Ectodermal cell (in vitro differentiated cells): ENCODE measurements around the gene CLASP1.

Source experiments
- H3K27ac ChIP-seq: 2 replicates; pipeline ENCODE4 v1.7.0; 2013; ENCODE audit warnings: mild to moderate bottlenecking, low read depth, low read length; ENCODE audit not compliant: insufficient read depth, poor library complexity, severe bottlenecking
- H3K27me3 ChIP-seq: 2 replicates; pipeline ENCODE4 v1.7.0; 2013; ENCODE audit warnings: mild to moderate bottlenecking, low read length; ENCODE audit not compliant: insufficient read depth, control insufficient read depth, poor library complexity, severe bottlenecking
- H3K36me3 ChIP-seq: one replicate; pipeline ENCODE4 v1.7.0; 2013; ENCODE audit warnings: low read length; ENCODE audit not compliant: control insufficient read depth, insufficient read depth
- H3K4me1 ChIP-seq: one replicate; pipeline ENCODE4 v1.7.0; 2013; ENCODE audit warnings: low read length; ENCODE audit not compliant: control insufficient read depth, insufficient read depth
- H3K4me3 ChIP-seq: 2 replicates; pipeline ENCODE4 v1.7.0; 2013; ENCODE audit warnings: low read depth, low read length, control low read depth; ENCODE audit not compliant: insufficient read depth
- H3K9me3 ChIP-seq: 2 replicates; pipeline ENCODE4 v1.7.0; 2013; ENCODE audit warnings: mild to moderate bottlenecking, low read length, moderate library complexity; ENCODE audit not compliant: control insufficient read depth
- WGBS, 2 experiments: methylation state at CpG; one replicate each; pipeline ENCODE4 v1.1.7; 2013; ENCODE audit warnings: missing lambda C conversion rate in 2 of 2; 5-methylcytosine and 5-hydroxymethylcytosine counted together

CLASP1 gene

DNA sequence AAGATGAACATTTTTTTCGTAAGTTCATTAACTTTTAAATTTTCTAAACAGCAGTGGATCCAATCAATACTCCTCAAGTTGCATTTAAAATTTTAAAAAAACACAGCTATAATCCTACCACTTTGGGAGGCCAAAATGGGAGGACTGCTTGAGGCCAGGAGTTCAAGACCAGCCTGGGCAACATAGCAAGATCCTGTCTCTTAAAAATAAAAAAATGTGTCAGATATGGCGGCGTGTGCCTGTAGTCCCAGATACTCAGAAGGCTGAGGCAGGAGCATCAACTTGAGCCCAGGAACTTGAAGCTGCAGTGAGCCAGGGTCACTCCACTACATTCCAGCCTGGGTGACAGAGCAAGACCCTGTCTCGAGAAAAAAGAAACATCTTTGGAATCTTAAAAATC lies 178.3 kb downstream of the CLASP1 start:
- peaks cover 23% of the 10 kb centered on the region for H3K36me3 ChIP-seq
- no peaks in the 10 kb centered on the region for H3K9me3 ChIP-seq
- no peak overlapping the region for H3K4me3 ChIP-seq
- H3K27ac ChIP-seq = no peak overlapping the region
- no peaks in the 10 kb centered on the region for H3K27me3 ChIP-seq
- WGBS, 2 experiments = 93 to 95% methylated on average over 4 of the region's 4 CpGs
- H3K4me1 ChIP-seq = peaks cover 26% of the 10 kb centered on the region

- peaks cover 18% of the 10 kb centered on the region for H3K4me1 ChIP-seq
- 95 to 96% methylated on average over 3 of the region's 3 CpGs for WGBS, 2 experiments
- peaks cover 23% of the 10 kb centered on the region for H3K36me3 ChIP-seq
- no peaks in the 10 kb centered on the region for H3K27me3 ChIP-seq
- H3K4me3 ChIP-seq = no peak overlapping the region
- H3K9me3 ChIP-seq = no peaks in the 10 kb centered on the region
- no peak overlapping the region for H3K27ac ChIP-seq
Measured at GRCh38 chr2:121469356-121469755, 179.9 kb downstream of the CLASP1 start.

- 93 to 95% methylated on average over 6 of the region's 6 CpGs for WGBS, 2 experiments
- peaks cover 18% of the 10 kb centered on the region for H3K4me1 ChIP-seq
- H3K9me3 ChIP-seq = no peaks in the 10 kb centered on the region
- H3K36me3 ChIP-seq = peaks cover 23% of the 10 kb centered on the region
- no peak overlapping the region for H3K27ac ChIP-seq
- H3K27me3 ChIP-seq = no peaks in the 10 kb centered on the region
- no peak overlapping the region for H3K4me3 ChIP-seq
Measured at GRCh38 chr2:121468936-121469335, 180.3 kb downstream of the CLASP1 start.

DNA sequence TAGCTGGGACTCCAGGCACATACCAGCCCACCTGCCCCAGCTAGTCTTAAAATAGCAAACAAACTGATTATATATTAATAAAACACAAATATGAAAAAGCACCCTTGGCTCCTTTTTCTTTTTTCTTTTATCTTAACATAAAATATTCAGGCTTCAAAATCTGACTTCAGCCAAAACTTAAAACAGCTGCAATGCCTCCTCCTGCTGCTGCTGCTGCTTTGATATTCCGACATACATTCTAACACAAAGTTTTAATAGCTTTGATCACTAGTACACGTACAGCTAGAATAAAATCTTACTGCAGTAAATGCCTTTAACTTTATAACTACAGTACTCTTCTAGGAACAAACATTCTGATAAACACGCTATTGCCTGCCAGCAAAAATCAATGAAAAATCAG lies 190.0 kb downstream of the CLASP1 start:
- H3K27me3 ChIP-seq = no peaks in the 10 kb centered on the region
- no peaks in the 10 kb centered on the region for H3K9me3 ChIP-seq
- H3K36me3 ChIP-seq = peaks cover 21% of the 10 kb centered on the region
- H3K4me1 ChIP-seq = no peaks in the 10 kb centered on the region
- H3K4me3 ChIP-seq = no peak overlapping the region
- H3K27ac ChIP-seq = no peak overlapping the region
- 95 to 99% methylated on average over 3 of the region's 3 CpGs for whole genome bisulfite sequencing, 2 experiments

GRCh38 chr2:121456325-121456724 lies 192.9 kb downstream of the CLASP1 start:
- H3K4me1 ChIP-seq = no peaks in the 10 kb centered on the region
- 98% methylated on average over 3 of the region's 3 CpGs for WGBS, 2 experiments
- H3K36me3 ChIP-seq = peaks cover 16% of the 10 kb centered on the region
- no peak overlapping the region for H3K27ac ChIP-seq
- H3K27me3 ChIP-seq = no peaks in the 10 kb centered on the region
- no peaks in the 10 kb centered on the region for H3K9me3 ChIP-seq
- H3K4me3 ChIP-seq = no peak overlapping the region

DNA sequence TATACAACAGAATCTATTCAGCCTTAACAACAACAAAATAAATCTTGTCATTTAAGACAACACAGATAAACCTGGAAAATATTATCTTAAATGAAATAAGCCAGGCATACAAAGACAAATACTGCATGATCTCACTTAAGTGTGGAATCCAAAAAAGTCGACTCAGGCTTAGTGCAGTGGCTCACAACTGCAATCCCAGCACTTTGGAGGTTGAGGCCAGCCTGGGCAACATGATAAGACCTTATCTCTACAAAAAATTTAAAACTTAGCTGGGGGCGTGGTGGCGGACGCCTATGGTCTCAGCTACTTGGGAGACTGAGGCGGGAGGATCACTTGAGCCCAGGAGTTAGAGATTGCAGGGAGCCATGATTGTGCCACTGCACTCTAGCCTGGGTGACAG lies 193.8 kb downstream of the CLASP1 start:
- H3K4me1 ChIP-seq = no peaks in the 10 kb centered on the region
- H3K9me3 ChIP-seq = no peaks in the 10 kb centered on the region
- H3K36me3 ChIP-seq = peaks cover 16% of the 10 kb centered on the region
- H3K4me3 ChIP-seq = no peak overlapping the region
- no peaks in the 10 kb centered on the region for H3K27me3 ChIP-seq
- WGBS, 2 experiments = 88 to 95% methylated on average over 5 of the region's 5 CpGs
- no peak overlapping the region for H3K27ac ChIP-seq

DNA sequence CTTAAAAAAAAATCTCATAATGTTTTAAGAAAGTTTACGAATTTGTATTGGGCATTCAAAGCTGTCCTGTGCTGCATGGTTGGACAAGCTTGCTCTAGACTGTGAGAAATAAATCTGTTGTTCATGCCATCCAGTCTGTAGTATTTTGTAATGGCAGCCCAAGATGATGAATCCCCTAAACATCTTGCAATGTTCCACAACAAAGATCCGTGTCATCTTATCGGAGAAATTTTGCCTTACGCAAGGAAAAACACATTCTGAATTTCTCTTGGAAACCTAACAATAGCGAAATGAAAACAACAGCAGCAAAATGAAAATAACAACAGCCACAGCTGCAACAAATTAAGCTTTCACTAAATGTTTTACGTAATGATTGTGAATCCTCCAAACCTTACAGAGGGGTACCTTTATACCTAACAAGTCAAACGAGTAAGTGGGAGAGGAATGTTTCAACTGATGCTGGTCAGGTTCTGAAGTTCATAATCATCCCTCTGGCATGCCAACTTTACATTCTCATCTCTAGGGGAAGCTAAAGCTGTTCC lies 194.6 kb downstream of the CLASP1 start:
- 94 to 96% methylated on average over 7 of the region's 7 CpGs for WGBS, 2 experiments

GRCh38 chr2:121451398-121451797 lies 197.9 kb downstream of the CLASP1 start:
- Histone ChIP-seq H3K9me3 (no peaks in the 10 kb centered on the region), H3K36me3 (peaks cover 31% of the 10 kb centered on the region), H3K4me1 (no peaks in the 10 kb centered on the region), H3K27me3 (no peaks in the 10 kb centered on the region), H3K4me3 (no peak overlapping the region), H3K27ac (no peak overlapping the region)
- 96 to 98% methylated on average over 4 of the region's 4 CpGs for WGBS, 2 experiments

More for the DNA sequence above, 194.6 kb downstream of the CLASP1 start:
- Histone ChIP-seq H3K27me3 (no peaks in the 10 kb centered on the region), H3K4me1 (no peaks in the 10 kb centered on the region), H3K4me3 (no peak overlapping the region), H3K9me3 (no peaks in the 10 kb centered on the region), H3K36me3 (peaks cover 16% of the 10 kb centered on the region), H3K27ac (no peak overlapping the region)

DNA sequence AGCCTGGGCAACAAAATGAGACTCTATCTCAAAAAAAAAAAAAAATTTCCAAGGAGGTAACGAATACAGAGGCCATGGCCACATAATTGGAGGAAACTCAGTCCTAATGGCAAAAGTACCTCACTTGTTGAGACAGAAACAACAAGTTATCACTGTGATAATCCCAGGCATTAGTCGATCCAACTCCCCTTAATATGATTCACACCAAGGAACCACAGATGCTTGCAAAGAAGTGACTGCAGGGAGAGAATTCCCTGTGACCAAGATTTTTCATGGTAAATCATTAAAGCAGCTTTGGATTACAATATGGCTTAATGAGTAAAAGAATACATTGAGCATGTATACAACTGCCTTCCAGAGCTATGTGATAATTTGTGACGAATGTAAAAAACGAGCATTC lies 199.0 kb downstream of the CLASP1 start:
- WGBS, 2 experiments = 89 to 98% methylated on average over 4 of the region's 4 CpGs
- H3K27me3 ChIP-seq = no peaks in the 10 kb centered on the region

DNA sequence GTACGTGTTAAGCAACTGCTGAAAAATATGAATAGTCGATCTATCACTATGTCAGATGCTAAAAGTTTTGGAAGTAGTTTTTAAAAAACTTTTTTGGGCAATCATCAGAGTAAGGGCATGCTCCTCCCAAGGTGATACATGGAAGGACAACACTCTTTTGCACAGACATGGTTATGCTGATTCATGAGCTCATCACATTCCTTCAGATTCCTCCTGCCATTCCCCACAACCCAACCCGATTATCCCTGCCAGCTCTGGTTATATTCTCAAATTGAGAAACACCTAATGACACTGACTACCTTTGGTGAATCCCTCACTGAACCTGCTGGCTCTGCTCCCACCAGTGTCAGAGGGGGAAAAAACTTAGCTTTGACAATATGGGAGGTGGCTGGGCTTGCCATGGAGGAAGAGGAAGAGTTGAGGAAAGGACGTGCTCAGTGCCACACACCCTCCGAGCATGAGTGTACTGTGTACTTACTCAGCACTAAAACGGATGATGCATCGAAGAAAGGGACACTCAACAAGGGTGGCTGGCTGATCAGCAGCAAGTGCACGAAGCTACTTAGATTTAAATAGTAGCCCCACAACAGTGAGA lies 202.5 kb downstream of the CLASP1 start:
- H3K36me3 ChIP-seq = peaks cover 23% of the 10 kb centered on the region
- no peak overlapping the region for H3K27ac ChIP-seq
- no peaks in the 10 kb centered on the region for H3K4me1 ChIP-seq
- H3K9me3 ChIP-seq = no peaks in the 10 kb centered on the region
- H3K27me3 ChIP-seq = no peaks in the 10 kb centered on the region
- H3K4me3 ChIP-seq = no peak overlapping the region
- WGBS, 2 experiments = 95 to 98% methylated on average over 8 of the region's 8 CpGs

More for the DNA sequence above, 199.0 kb downstream of the CLASP1 start:
- no peaks in the 10 kb centered on the region for H3K9me3 ChIP-seq
- no peaks in the 10 kb centered on the region for H3K4me1 ChIP-seq
- H3K4me3 ChIP-seq = no peak overlapping the region
- H3K27ac ChIP-seq = no peak overlapping the region
- H3K36me3 ChIP-seq = peaks cover 29% of the 10 kb centered on the region
